GM12878 (cell line): ENCODE measurements around the gene TUBGCP3.

Source experiments
- CTCF ChIP-seq, 3 experiments: IDR thresholded peaks in 2 of 3; conservative IDR thresholded peaks in 1 of 3; 2 replicates each; pipeline ENCODE4 v1.5.1; 2011; ENCODE audit warnings: low read depth in 3 of 3, low read length in 3 of 3, mild to moderate bottlenecking in 3 of 3, control low read depth in 2 of 3, moderate library complexity in 2 of 3, inconsistent platforms in 1 of 3, mixed read lengths in 1 of 3; ENCODE audit not compliant: control insufficient read depth in 2 of 3, insufficient read depth in 1 of 3; ENCODE audit errors: extremely low read depth in 1 of 3
- IRF5 ChIP-seq: fragments of 450-650 bp; IDR thresholded peaks from 2 replicates; pipeline ENCODE4 v1.6.1; 2017; ENCODE audit warnings: borderline replicate concordance
- YY1 ChIP-seq: IDR thresholded peaks from 2 replicates; pipeline ENCODE4 v1.6.1; 2011; ENCODE audit warnings: low read depth, mild to moderate bottlenecking, low read length
- TF ChIP-seq, protein P1 (sequence below): fragments of 450-650 bp; IDR thresholded peaks from 2 replicates; pipeline ENCODE4 v1.6.1; 2017; ENCODE audit warnings: mild to moderate bottlenecking

GRCh38 chr13:112567161-112567862, 20.6 kb downstream of the TUBGCP3 start:
- TF ChIP-seq YY1 (no peak), CTCF (IDR thresholded peaks at IDR 0.05 in 2 of 3, conservative IDR thresholded peaks at IDR 0.05 in 1 of 3; ENCODE audit: control insufficient read depth in 2 of 3, extremely low read depth in 1 of 3, insufficient read depth in 1 of 3, low read depth in 3 of 3, low read length in 3 of 3) (no peak), IRF5 (no peak)
- TF ChIP-seq, protein P1, sequence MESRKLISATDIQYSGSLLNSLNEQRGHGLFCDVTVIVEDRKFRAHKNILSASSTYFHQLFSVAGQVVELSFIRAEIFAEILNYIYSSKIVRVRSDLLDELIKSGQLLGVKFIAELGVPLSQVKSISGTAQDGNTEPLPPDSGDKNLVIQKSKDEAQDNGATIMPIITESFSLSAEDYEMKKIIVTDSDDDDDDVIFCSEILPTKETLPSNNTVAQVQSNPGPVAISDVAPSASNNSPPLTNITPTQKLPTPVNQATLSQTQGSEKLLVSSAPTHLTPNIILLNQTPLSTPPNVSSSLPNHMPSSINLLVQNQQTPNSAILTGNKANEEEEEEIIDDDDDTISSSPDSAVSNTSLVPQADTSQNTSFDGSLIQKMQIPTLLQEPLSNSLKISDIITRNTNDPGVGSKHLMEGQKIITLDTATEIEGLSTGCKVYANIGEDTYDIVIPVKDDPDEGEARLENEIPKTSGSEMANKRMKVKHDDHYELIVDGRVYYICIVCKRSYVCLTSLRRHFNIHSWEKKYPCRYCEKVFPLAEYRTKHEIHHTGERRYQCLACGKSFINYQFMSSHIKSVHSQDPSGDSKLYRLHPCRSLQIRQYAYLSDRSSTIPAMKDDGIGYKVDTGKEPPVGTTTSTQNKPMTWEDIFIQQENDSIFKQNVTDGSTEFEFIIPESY, result no peak
